ENCODE results near the gene PARP16.
"Not testable (repeated sequence)": the region's sequence is repeated elsewhere in the genome, so short reads cannot be mapped to it uniquely, and the experiment has no call there.

Gene PARP16

GRCh38 chr15:65245096-65245856 is 41.4 kb downstream of the PARP16 start:
- no peak for DNase-seq (ENCODE audit: low read depth in 1 of 2, low spot score in 1 of 2)

- no peak for DNase-seq (ENCODE audit: low read depth in 1 of 2, low spot score in 1 of 2)
Measured at GRCh38 chr15:65244638-65245037, 42.0 kb downstream of the PARP16 start.

GRCh38 chr15:65236443-65236842 is 50.2 kb downstream of the PARP16 start:
- DNase-seq (ENCODE audit: low read depth in 1 of 2, low spot score in 1 of 2): not testable (repeated sequence)

- DNase-seq (ENCODE audit: low read depth in 1 of 2, low spot score in 1 of 2): no peak
Measured at GRCh38 chr15:65233696-65234095, 53.0 kb downstream of the PARP16 start.

GRCh38 chr15:65232520-65232919 is 54.2 kb downstream of the PARP16 start:
- DNase-seq (ENCODE audit: low read depth in 1 of 2, low spot score in 1 of 2): no peak

- DNase-seq (ENCODE audit: low read depth in 1 of 2, low spot score in 1 of 2): no peak
Measured at GRCh38 chr15:65231306-65231705, 55.4 kb downstream of the PARP16 start.

- DNase-seq (ENCODE audit: low read depth in 1 of 2, low spot score in 1 of 2): not testable (repeated sequence)
Measured at GRCh38 chr15:65226901-65227300, 59.8 kb downstream of the PARP16 start.

GRCh38 chr15:65226221-65226620 is 60.5 kb downstream of the PARP16 start:
- DNase-seq (ENCODE audit: low read depth in 1 of 2, low spot score in 1 of 2): no peak

GRCh38 chr15:65223996-65224395 is 62.7 kb downstream of the PARP16 start:
- DNase-seq (ENCODE audit: low read depth in 1 of 2, low spot score in 1 of 2): no peak

- no peak for DNase-seq (ENCODE audit: low read depth in 1 of 2, low spot score in 1 of 2)
Measured at GRCh38 chr15:65222891-65223290, 63.8 kb downstream of the PARP16 start.

- no peak for DNase-seq (ENCODE audit: low read depth in 1 of 2, low spot score in 1 of 2)
Measured at GRCh38 chr15:65221697-65222096, 65.0 kb downstream of the PARP16 start.

- no peak for DNase-seq (ENCODE audit: low read depth in 1 of 2, low spot score in 1 of 2)
Measured at GRCh38 chr15:65219137-65219536, 67.5 kb downstream of the PARP16 start.

GRCh38 chr15:65217526-65218482 is 68.9 kb downstream of the PARP16 start:
- no peak for DNase-seq (ENCODE audit: low read depth in 1 of 2, low spot score in 1 of 2)

GRCh38 chr15:65215496-65215895 is 71.2 kb downstream of the PARP16 start:
- DNase-seq (ENCODE audit: low read depth in 1 of 2, low spot score in 1 of 2): no peak

- DNase-seq (ENCODE audit: low read depth in 1 of 2, low spot score in 1 of 2): no peak
Measured at GRCh38 chr15:65214010-65214409, 72.7 kb downstream of the PARP16 start.

GRCh38 chr15:65213241-65213640 is 73.4 kb downstream of the PARP16 start:
- no peak for DNase-seq (ENCODE audit: low read depth in 1 of 2, low spot score in 1 of 2)

- peak in 1 of 2 donors; percentile 5 for DNase-seq (ENCODE audit: low read depth in 1 of 2, low spot score in 1 of 2)
Measured at GRCh38 chr15:65212097-65212496, 74.6 kb downstream of the PARP16 start.

GRCh38 chr15:65211482-65211982 is 75.2 kb downstream of the PARP16 start:
- DNase-seq (ENCODE audit: low read depth in 1 of 2, low spot score in 1 of 2): no peak

GRCh38 chr15:65210770-65211481 is 75.8 kb downstream of the PARP16 start, which contains the start of gene CILP:
Gene CILP, minus strand, starts transcription at chr15:65211473. Its CDS starts 1,718 bp downstream, at chr15:65209755.
- DNase-seq (ENCODE audit: low read depth in 1 of 2, low spot score in 1 of 2): no peak

- DNase-seq (ENCODE audit: low read depth in 1 of 2, low spot score in 1 of 2): no peak
Measured at GRCh38 chr15:65209701-65210643, 76.7 kb downstream of the PARP16 start.
